Left lung (tissue), 10 donors: ENCODE results near the gene SQSTM1. TPM values are rescaled to one million over a fixed set of nuclear protein-coding genes. Genes with fewer than 3 reads are reported as not detected.
A peak's percentile ranks its signal among the peaks of the same experiment; 100 is the strongest.
"Not testable (repeated sequence)": the region's sequence is repeated elsewhere in the genome, so short reads cannot be mapped to it uniquely, and the experiment has no call there.

ENCODE experiments used
- ATAC-seq: fragments of 200-7000 bp; cut with Tn5 transposase; one replicate; pipeline ENCODE4 v1.9.1; 2020; ENCODE audit warnings: moderate library complexity
- DNase-seq, 4 donors: peaks; one replicate each; pipeline ENCODE4 v3.0.0-alpha.2; 2013 to 2020
- H3K27ac ChIP-seq, 2 donors: fragments of 200-600 bp; sonication (generic) in 1 of 2; one replicate each; pipeline versions ENCODE4 v1.5.0 to v1.8.0; 2020 to 2021
- H3K27me3 ChIP-seq, 2 donors: fragments of 200-600 bp; sonication (generic) in 1 of 2; one replicate each; pipeline versions ENCODE4 v1.5.0 to v1.8.0; 2020 to 2021
- H3K36me3 ChIP-seq, 2 donors: fragments of 200-600 bp; sonication (generic) in 1 of 2; one replicate each; pipeline versions ENCODE4 v1.5.0 to v1.8.0; 2020 to 2021
- H3K4me1 ChIP-seq, 2 donors: fragments of 200-600 bp; one replicate each; pipeline ENCODE4 v1.8.0; 2021
- H3K4me3 ChIP-seq, 2 donors: fragments of 200-600 bp; sonication (generic) in 1 of 2; one replicate each; pipeline versions ENCODE4 v1.5.0 to v1.8.0; 2020 to 2021; ENCODE audit warnings: mild to moderate bottlenecking in 1 of 2
- H3K9me3 ChIP-seq, 2 donors: fragments of 200-600 bp; sonication (generic) in 1 of 2; one replicate each; pipeline versions ENCODE4 v1.5.0 to v1.8.0; 2020 to 2021
- CTCF ChIP-seq, 2 donors: fragments of 200-600 bp; sonication (generic) in 1 of 2; IDR thresholded peaks; one replicate each; pipeline versions ENCODE4 v1.5.0 to v1.8.0; 2021; ENCODE audit warnings: antibody characterized with exemption in 2 of 2
- intact Hi-C, 2 donors: fragments of 100-400 bp; cut with DNase I; formaldehyde crosslinking; loops; one replicate each; pipeline versions ENCODE4 v1.11.2 to v1.14.2; 2022
- polyA plus RNA-seq, 6 donors: library from polyadenylated mRNA; unstranded; fragments of 120-200 nt; gene quantifications; one replicate each; pipeline ENCODE4 v1.2.1, GENCODE V29; 2013; ENCODE audit not compliant: insufficient read length in 6 of 6
- total RNA-seq, 2 donors: library from RNA; stranded (reverse); fragmentation: NEBNext Ultra II Directional; extraction: Animal tissue kit (Norgen Biotek cat#: 25700); gene quantifications; one replicate each; pipeline ENCODE4 v1.2.1, GENCODE V29; 2021
- donor health status: DM: no; HTN: yes; CAD: no.
- donor health status: DM: no; HTN: no; CAD: no.

The SQSTM1 gene
- total and polyA plus RNA-seq, 8 donors: 78.2 to 637 (median 95.6) TPM

DNA sequence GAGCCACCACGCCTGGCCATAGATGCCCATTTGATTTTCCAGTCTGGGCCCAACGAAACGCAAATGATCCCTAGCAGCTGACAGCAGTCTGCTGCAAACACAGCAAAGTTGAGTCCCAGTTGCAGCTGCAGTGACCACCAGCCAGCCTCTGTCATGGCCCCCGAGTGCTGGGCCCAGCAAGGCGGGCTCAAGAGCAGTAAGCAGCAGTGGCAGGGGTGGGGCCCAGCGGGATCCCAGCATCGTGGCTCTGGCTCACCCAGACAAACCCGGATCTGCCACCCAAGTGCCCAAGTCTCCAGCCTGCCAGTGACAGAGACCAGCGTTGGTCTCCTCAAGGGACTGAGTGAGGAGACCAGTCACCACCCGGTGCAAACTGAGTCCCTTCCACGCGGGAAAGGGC lies 33.8 kb upstream of the SQSTM1 start:
- no peak overlapping the region for H3K27ac ChIP-seq
- H3K9me3 ChIP-seq: no peaks in the 10 kb centered on the region
- DNase-seq (peak in 1 of 4 donors; percentile 50), ATAC-seq (no peak)
- no peak for TF ChIP-seq CTCF (IDR thresholded peaks at IDR 0.05)
- H3K4me3 ChIP-seq: no peak overlapping the region
- intact Hi-C loops: no loop called here
- peaks cover 0 to 15% of the 10 kb centered on the region in 2 donors for H3K4me1 ChIP-seq
- H3K27me3 ChIP-seq: no peaks in the 10 kb centered on the region
- H3K36me3 ChIP-seq: no peaks in the 10 kb centered on the region

GRCh38 chr5:179788193-179788854 lies 32.4 kb upstream of the SQSTM1 start:
- no peak for TF ChIP-seq CTCF (IDR thresholded peaks at IDR 0.05)
- no peaks in the 10 kb centered on the region for H3K27me3 ChIP-seq
- H3K9me3 ChIP-seq: no peaks in the 10 kb centered on the region
- peaks cover 13 to 30% of the 10 kb centered on the region in 2 donors for H3K4me1 ChIP-seq
- ATAC-seq: no peak
- H3K4me3 ChIP-seq: no peak overlapping the region
- intact Hi-C loops: no loop called here
- DNase-seq: peak in 1 of 4 donors; percentile 51
- no peak overlapping the region for H3K27ac ChIP-seq
- H3K36me3 ChIP-seq: no peaks in the 10 kb centered on the region

GRCh38 chr5:179789278-179789677 lies 31.4 kb upstream of the SQSTM1 start:
- H3K36me3 ChIP-seq, intact Hi-C loops, DNase-seq, ATAC-seq, H3K27me3 ChIP-seq, H3K27ac ChIP-seq, H3K4me3 ChIP-seq, H3K9me3 ChIP-seq: not testable (repeated sequence)
- peaks cover 22 to 39% of the 10 kb centered on the region in 2 donors for H3K4me1 ChIP-seq

- H3K4me3 ChIP-seq: no peak overlapping the region
- TF ChIP-seq CTCF (IDR thresholded peaks at IDR 0.05): no peak
- peaks cover 37 to 57% of the 10 kb centered on the region in 2 donors for H3K4me1 ChIP-seq
- peak overlapping the region; percentile 83 for H3K27ac ChIP-seq
- intact Hi-C loops: no loop called here
- DNase-seq (peak in 1 of 4 donors; percentile 77), ATAC-seq (no peak)
- peaks cover 0 to 2% of the 10 kb centered on the region in 2 donors for H3K36me3 ChIP-seq
- H3K9me3 ChIP-seq: no peaks in the 10 kb centered on the region
- H3K27me3 ChIP-seq: no peaks in the 10 kb centered on the region
Observed at GRCh38 chr5:179791881-179792611, 28.7 kb upstream of the SQSTM1 start.

DNA sequence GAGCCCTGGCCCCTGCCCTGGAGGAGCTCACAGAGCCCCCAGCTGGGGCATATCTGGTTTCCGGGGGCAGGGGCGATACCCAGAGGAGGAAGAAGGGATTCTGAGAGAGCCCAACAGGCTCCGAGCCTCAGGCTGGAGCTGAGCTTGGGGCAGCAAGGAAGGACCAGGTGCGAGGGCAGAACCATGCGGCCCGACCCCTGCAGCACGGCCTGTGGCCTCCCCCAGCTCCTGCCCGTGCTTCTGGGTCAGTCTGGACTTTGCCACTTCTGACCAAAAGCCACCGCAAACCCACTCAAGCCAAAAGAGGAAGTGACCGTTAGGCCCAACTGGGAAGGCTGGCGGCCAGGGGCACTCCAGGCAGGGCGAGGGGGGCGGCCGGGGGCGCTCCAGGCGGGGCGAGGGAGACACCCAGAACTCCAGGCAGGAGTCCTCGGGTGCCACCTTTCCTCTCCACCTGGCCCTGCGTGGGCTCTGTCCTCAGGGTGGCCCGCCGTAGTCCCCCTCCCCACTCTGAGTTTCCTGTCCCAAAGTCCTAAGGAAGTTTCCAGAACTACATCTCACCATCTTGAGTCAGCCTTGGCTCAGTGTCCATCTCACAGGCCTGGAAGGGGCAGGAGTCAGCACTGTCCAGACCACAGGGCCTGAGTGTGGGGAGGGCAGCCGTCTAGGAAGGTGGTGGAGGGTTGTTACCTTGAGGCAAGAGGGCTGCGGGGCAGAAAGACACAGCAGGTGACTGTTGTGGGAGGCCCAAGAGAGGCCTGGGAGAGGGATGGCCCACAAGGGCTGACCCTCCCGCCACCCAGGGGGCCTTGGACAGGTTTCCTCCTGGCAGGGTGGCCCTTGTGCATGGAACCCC lies 27.9 kb upstream of the SQSTM1 start:
- DNase-seq (peak in 2 of 4 donors; percentile 68 to 84), ATAC-seq (no peak)
- TF ChIP-seq CTCF (IDR thresholded peaks at IDR 0.05): no peak
- intact Hi-C loops: no loop called here
- Histone ChIP-seq H3K9me3 (no peaks in the 10 kb centered on the region), H3K4me3 (no peak overlapping the region), H3K27me3 (no peaks in the 10 kb centered on the region), H3K4me1 (peaks cover 37 to 59% of the 10 kb centered on the region in 2 donors), H3K27ac (peak overlapping the region; percentile 83), H3K36me3 (peaks cover 0 to 10% of the 10 kb centered on the region in 2 donors)
